Vagina (tissue), 2 donors: ENCODE results near the gene RTP3. TPM values are rescaled to one million over a fixed set of nuclear protein-coding genes. Genes with fewer than 3 reads are reported as not detected.

Experiments
- DNase-seq, 2 donors: peaks; one replicate each; pipeline ENCODE4 v3.0.0-alpha.2; 2017; ENCODE audit errors: extremely low spot score in 2 of 2
- H3K27ac ChIP-seq: fragments of 200-600 bp; sonication (generic); one replicate; pipeline ENCODE4 v1.5.1; 2019
- H3K27me3 ChIP-seq: fragments of 200-600 bp; sonication (generic); one replicate; pipeline ENCODE4 v1.5.1; 2019
- H3K36me3 ChIP-seq, 2 donors: fragments of 200-600 bp; sonication (generic); one replicate each; pipeline ENCODE4 v1.5.1; 2017 to 2019
- H3K4me1 ChIP-seq: fragments of 200-600 bp; sonication (generic); one replicate; pipeline ENCODE4 v1.5.1; 2019
- H3K4me3 ChIP-seq, 2 donors: fragments of 200-600 bp; sonication (generic); 1 replicate in 1 of 2; 2 replicates in 1 of 2; pipeline ENCODE4 v1.5.1; 2016 to 2019
- H3K9me3 ChIP-seq: fragments of 200-600 bp; sonication (generic); one replicate; pipeline ENCODE4 v1.5.1; 2019
- CTCF ChIP-seq, 3 experiments: fragments of 450-650 bp in 2 of 3; fragments of 200-600 bp in 1 of 3; sonication (generic) in 1 of 3; IDR thresholded peaks; one replicate each; pipeline ENCODE4 v1.5.1; 2017 to 2019; ENCODE audit warnings: antibody characterized with exemption in 3 of 3, mild to moderate bottlenecking in 2 of 3, moderate library complexity in 2 of 3
- POLR2A ChIP-seq, 2 donors: fragments of 450-650 bp; IDR thresholded peaks; one replicate each; pipeline ENCODE4 v1.6.1; 2017; ENCODE audit warnings: antibody characterized with exemption in 2 of 2, mild to moderate bottlenecking in 2 of 2, moderate library complexity in 2 of 2
- POLR2AphosphoS5 ChIP-seq, 2 donors: sonication (generic); formaldehyde crosslinking; IDR thresholded peaks; one replicate each; pipeline ENCODE4 v1.9.0; 2017; ENCODE audit warnings: antibody characterized with exemption in 2 of 2, mild to moderate bottlenecking in 2 of 2, low read depth in 1 of 2; ENCODE audit not compliant: insufficient read depth in 1 of 2
- intact Hi-C: fragments of 100-400 bp; cut with DNase I; formaldehyde crosslinking; loops from one replicate; pipeline ENCODE4 v1.15.1; 2023
- total RNA-seq: library from RNA; depleted of rRNA; stranded (reverse); fragments of >200 nt; gene quantifications from one replicate; pipeline ENCODE4 v1.2.3, GENCODE V29; 2016

Gene RTP3
- total RNA-seq, 1 donor from 2014 or later: not detected

DNA sequence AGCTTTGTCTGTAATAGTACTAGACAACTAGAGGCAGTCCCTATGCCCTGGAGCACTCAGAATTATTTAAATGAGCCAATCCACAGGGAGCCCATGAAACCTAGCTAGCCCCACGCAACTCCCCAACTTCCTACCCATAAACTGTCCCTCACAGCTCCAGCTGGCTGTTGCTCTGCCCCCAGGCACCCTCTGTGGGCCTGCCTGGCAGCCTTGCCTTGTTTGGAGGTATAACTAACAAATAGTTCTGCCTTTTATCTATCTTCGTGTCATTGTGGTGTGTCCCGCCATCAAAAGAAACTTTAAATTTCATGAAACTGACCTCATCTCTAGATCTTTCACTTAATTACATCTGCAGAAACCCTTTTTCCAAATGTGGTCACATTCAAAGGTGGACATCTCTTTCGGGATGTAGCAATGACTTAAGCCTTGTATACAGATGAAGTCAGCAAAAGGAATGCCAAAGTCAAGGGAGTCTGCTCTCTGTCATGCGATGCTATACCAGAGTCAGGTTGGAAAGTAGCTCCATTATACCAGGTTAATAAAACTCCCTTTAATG, 1.8 kb upstream of the RTP3 start:
- peak in 1 of 2 donors; percentile 65 for DNase-seq
- H3K27me3 ChIP-seq: no peaks in the 10 kb centered on the region
- intact Hi-C loops: loop anchor here (5.0 kb wide), 1 partner anchor 131 kb away; no protein-coding TSS in a partner anchor
- no peak overlapping the region for H3K4me3 ChIP-seq
- no peaks in the 10 kb centered on the region for H3K36me3 ChIP-seq
- no peak overlapping the region for H3K27ac ChIP-seq
- no peak for TF ChIP-seq POLR2AphosphoS5 (IDR thresholded peaks at IDR 0.05; ENCODE audit: insufficient read depth in 1 of 2, low read depth in 1 of 2)
- no peak for TF ChIP-seq CTCF (IDR thresholded peaks at IDR 0.05)
- no peak for TF ChIP-seq POLR2A (IDR thresholded peaks at IDR 0.05)
- H3K9me3 ChIP-seq: no peaks in the 10 kb centered on the region
- H3K4me1 ChIP-seq: no peaks in the 10 kb centered on the region

DNA sequence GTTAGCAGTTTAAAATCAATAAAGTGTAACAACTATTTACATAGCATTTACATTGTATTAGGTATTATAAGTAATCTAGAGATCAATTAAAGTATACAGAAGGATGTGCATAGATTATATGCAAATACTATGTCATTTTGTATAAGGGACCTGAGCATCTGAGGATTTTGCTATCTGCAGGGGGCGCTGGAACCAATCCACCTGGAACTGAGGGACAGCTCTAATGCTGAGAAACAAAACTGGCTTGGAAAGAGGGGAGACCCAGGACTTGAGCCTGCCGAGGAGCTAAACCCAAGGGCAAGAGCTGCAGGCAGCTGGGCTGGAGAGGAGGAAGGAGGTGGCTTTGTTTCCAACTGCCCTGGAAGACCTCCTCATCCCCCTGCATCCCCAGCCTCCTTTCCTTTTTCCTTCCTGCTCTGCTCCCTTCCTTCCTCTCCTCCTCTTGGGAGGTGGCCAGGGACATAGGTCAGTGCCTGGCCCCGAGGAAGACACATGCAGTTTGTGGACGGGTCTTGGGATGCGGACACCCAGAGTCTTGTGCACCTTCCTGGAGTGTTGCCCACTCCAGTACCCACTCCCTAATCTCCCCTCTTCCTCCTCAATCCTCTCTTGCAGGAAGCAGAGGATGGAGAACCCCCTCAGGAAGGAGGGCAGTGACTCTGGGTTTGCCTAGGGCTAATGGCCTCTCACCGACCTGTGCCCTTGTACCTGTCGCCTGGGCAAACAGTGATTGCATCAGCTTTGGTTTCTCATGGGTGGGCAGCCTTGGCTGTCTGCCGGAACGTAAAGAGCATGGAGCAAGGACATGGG, 825 bp upstream of the RTP3 start:
- no peaks in the 10 kb centered on the region for H3K36me3 ChIP-seq
- TF ChIP-seq POLR2AphosphoS5 (IDR thresholded peaks at IDR 0.05; ENCODE audit: insufficient read depth in 1 of 2, low read depth in 1 of 2): no peak
- peak in 1 of 3 experiments; percentile 9 for TF ChIP-seq CTCF (IDR thresholded peaks at IDR 0.05)
- TF ChIP-seq POLR2A (IDR thresholded peaks at IDR 0.05): no peak
- intact Hi-C loops: loop anchor here (5.0 kb wide), 1 partner anchor 130 kb away; no protein-coding TSS in a partner anchor
- H3K4me3 ChIP-seq: no peak overlapping the region
- no peaks in the 10 kb centered on the region for H3K27me3 ChIP-seq
- H3K9me3 ChIP-seq: no peaks in the 10 kb centered on the region
- DNase-seq: peak in 1 of 2 donors; percentile 77
- no peak overlapping the region for H3K27ac ChIP-seq
- H3K4me1 ChIP-seq: no peaks in the 10 kb centered on the region

- TF ChIP-seq CTCF (IDR thresholded peaks at IDR 0.05): no peak
- no peak for TF ChIP-seq POLR2AphosphoS5 (IDR thresholded peaks at IDR 0.05; ENCODE audit: insufficient read depth in 1 of 2, low read depth in 1 of 2)
- TF ChIP-seq POLR2A (IDR thresholded peaks at IDR 0.05): no peak
- Histone ChIP-seq H3K27me3 (no peaks in the 10 kb centered on the region), H3K36me3 (no peaks in the 10 kb centered on the region), H3K4me3 (no peak overlapping the region), H3K27ac (no peak overlapping the region), H3K9me3 (no peaks in the 10 kb centered on the region), H3K4me1 (no peaks in the 10 kb centered on the region)
- intact Hi-C loops: loop anchor here (5.0 kb wide), 1 partner anchor 128 kb away; no protein-coding TSS in a partner anchor
- no peak for DNase-seq
Observed at GRCh38 chr3:46498916-46499519, 1.2 kb downstream of the RTP3 start.

DNA sequence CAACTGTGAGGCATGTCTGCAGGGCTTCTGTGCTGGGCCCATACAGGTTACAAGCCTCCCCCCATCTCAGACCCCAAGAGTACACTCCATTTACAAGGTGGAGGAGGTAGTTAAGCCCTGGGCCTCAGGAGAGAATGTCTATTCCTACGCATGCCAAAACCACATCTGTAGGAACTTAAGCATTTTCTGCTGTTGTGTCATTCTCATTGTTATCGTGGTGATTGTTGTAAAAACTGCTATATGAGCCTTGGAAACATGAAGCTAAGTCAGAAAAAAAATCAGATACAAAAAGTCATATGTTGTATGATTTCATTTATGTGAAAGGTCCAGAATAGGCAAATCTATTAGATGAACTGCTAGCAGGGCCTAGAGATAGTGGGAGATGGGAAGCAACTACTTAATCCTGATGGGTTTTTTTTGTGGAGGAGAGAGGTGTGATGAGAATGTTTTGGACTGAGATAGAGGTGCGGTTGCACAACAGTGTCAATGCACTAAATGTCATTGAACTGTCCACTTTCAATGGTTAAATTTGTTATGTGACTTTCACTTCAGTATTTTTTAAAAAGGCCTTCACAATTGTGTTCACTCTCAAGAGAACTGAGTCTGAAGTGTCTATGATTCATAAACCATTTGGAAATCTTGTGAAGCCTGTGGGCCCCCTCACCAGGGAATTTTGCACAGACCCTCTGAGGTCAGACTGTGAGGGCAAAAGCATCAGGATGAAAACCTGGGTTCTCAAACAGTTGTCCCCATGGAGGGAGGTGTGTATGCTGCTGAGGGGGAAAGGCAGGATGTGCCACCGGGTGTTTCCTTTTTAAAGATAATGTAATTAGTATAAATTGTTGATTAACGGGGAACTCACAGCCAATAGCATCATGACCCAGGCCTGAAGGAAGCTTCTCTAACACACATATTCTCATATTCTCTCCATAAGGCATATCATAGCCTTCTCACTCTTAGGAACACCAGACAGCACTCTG, 3.2 kb downstream of the RTP3 start:
- DNase-seq: no peak
- intact Hi-C loops: no loop called here
- no peak overlapping the region for H3K27ac ChIP-seq
- TF ChIP-seq POLR2A (IDR thresholded peaks at IDR 0.05): no peak
- no peak for TF ChIP-seq POLR2AphosphoS5 (IDR thresholded peaks at IDR 0.05; ENCODE audit: insufficient read depth in 1 of 2, low read depth in 1 of 2)
- TF ChIP-seq CTCF (IDR thresholded peaks at IDR 0.05): no peak
- H3K27me3 ChIP-seq: no peaks in the 10 kb centered on the region
- H3K4me3 ChIP-seq: no peak overlapping the region
- H3K36me3 ChIP-seq: no peaks in the 10 kb centered on the region
- no peaks in the 10 kb centered on the region for H3K9me3 ChIP-seq
- H3K4me1 ChIP-seq: no peaks in the 10 kb centered on the region
